ENCODE data around the gene MPPED2.

GRCh38 chr11:30594646-30595411, 8.7 kb upstream of the MPPED2 start:
- TF ChIP-seq CTCF (IDR thresholded peaks at IDR 0.05) (no peak), POLR2A (IDR thresholded peaks at IDR 0.05) (no peak)
